GM12878 (cell line): ENCODE results near the gene TRDN.

Experiments
- CTCF ChIP-seq, 3 experiments: IDR thresholded peaks in 2 of 3; conservative IDR thresholded peaks in 1 of 3; 2 replicates each; pipeline ENCODE4 v1.5.1; 2011; ENCODE audit warnings: low read depth in 3 of 3, low read length in 3 of 3, mild to moderate bottlenecking in 3 of 3, control low read depth in 2 of 3, moderate library complexity in 2 of 3, inconsistent platforms in 1 of 3, mixed read lengths in 1 of 3; ENCODE audit not compliant: control insufficient read depth in 2 of 3, insufficient read depth in 1 of 3; ENCODE audit errors: extremely low read depth in 1 of 3
- MTA2 ChIP-seq: fragments of 450-650 bp; IDR thresholded peaks from 2 replicates; pipeline ENCODE4 v1.6.1; 2016; ENCODE audit warnings: low read depth, mild to moderate bottlenecking, moderate library complexity
- MXI1 ChIP-seq: fragments of 150-350 bp; IDR thresholded peaks from 2 replicates; pipeline ENCODE4 v1.6.1; 2011; ENCODE audit warnings: low read depth, mild to moderate bottlenecking, inconsistent platforms, low read length, improper control_type of control experiment
- POLR2A ChIP-seq: IDR thresholded peaks from 2 replicates; pipeline ENCODE4 v1.6.1; 2011; ENCODE audit warnings: low read depth, mild to moderate bottlenecking, low read length
- SMC3 ChIP-seq: IDR thresholded peaks from 2 replicates; pipeline ENCODE4 v1.6.1; 2011; ENCODE audit warnings: low read length, improper control_type of control experiment, borderline replicate concordance

GRCh38 chr6:123176706-123177105 lies 460.0 kb downstream of the TRDN start:
- TF ChIP-seq POLR2A (no peak), MXI1 (no peak), CTCF (IDR thresholded peaks at IDR 0.05 in 2 of 3, conservative IDR thresholded peaks at IDR 0.05 in 1 of 3; ENCODE audit: control insufficient read depth in 2 of 3, extremely low read depth in 1 of 3, insufficient read depth in 1 of 3, low read depth in 3 of 3, low read length in 3 of 3) (no peak), MTA2 (no peak), SMC3 (no peak)
